GM10248 (cell line): ENCODE measurements around the gene RANBP1.

ENCODE experiments used
- CTCF ChIA-PET: fragments of 300-600 bp; sonication (Branson Sonifier 250); formaldehyde crosslinking; extraction: SDS; loops from one replicate; lab custom pipeline; 2021; ENCODE audit warnings: antibody characterized with exemption; lab: Yijun Ruan, JAX
- POLR2A ChIA-PET: fragments of 350-650 bp; sonication (Branson Sonifier 250); formaldehyde crosslinking; extraction: SDS; loops from one replicate; lab custom pipeline; 2020; ENCODE audit warnings: antibody characterized with exemption; lab: Yijun Ruan, JAX
- DNase-seq: peaks from one replicate; pipeline ENCODE4 v3.0.0; 2012; ENCODE audit errors: extremely low spot score
- TF ChIP-seq, protein P1 (sequence below): IDR thresholded peaks from 2 replicates; pipeline ENCODE4 v1.5.1; 2012; ENCODE audit warnings: mild to moderate bottlenecking, low read depth; ENCODE audit errors: extremely low read depth, missing control alignments, control extremely low read depth

The RANBP1 gene

DNA sequence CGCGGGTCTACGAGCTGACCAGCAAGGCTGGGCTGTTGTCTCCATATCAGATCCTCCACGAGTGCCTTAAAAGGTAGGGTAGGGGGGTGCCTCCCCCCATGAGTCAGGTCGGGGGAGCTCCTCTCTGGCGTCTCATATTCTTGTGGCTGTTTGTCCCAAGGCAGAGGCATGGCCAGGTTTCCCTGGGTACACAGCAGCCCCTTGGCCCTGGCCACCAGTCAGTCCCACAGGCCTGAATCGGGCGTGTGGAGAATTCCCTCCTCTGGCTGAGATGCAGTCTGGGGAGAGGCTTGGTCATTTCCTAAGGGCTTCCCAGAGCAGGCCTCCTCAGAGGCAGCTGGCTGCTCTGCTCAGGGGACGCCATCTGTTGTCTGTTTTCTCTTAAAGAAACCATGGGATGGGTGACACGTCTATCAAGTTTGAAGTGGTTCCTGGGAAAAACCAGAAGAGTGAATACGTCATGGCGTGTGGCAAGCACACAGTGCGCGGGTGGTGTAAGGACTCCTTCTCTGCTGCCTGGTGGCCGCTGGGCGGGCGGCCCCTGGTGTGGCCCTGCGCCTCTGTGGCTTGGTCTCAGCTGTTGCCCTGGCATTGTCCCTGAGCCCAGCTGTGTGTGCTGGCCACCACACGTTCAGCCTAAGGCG is 9.6 kb upstream of the RANBP1 start:
- CTCF ChIA-PET, result no interaction called here
- POLR2A ChIA-PET, result no interaction called here

DNA sequence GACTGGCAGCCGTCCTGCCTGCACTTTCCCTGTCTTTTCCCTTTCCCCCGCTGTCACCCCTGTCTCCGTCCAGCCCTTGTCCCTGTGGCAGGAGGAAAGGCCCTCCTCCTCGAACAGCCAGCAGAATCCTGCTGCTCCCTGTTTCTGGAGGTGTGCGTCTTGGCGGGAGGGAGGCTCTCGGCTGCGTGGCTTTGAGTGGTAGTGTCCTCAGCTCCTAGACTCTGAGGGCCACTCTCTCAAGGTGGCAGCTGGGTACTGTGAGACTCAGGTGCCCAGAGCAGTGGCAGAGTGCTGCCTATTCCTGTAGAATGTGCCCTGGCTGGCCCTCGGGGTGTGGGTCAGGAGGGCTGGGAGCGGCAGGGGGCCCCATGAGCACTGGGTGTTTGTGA is 9.1 kb upstream of the RANBP1 start:
- POLR2A ChIA-PET, result no interaction called here
- CTCF ChIA-PET, result no interaction called here
- TF ChIP-seq, protein P1, sequence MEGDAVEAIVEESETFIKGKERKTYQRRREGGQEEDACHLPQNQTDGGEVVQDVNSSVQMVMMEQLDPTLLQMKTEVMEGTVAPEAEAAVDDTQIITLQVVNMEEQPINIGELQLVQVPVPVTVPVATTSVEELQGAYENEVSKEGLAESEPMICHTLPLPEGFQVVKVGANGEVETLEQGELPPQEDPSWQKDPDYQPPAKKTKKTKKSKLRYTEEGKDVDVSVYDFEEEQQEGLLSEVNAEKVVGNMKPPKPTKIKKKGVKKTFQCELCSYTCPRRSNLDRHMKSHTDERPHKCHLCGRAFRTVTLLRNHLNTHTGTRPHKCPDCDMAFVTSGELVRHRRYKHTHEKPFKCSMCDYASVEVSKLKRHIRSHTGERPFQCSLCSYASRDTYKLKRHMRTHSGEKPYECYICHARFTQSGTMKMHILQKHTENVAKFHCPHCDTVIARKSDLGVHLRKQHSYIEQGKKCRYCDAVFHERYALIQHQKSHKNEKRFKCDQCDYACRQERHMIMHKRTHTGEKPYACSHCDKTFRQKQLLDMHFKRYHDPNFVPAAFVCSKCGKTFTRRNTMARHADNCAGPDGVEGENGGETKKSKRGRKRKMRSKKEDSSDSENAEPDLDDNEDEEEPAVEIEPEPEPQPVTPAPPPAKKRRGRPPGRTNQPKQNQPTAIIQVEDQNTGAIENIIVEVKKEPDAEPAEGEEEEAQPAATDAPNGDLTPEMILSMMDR, result no peak
- no peak for DNase-seq

More for the DNA sequence above, 9.6 kb upstream of the RANBP1 start:
- DNase-seq, result no peak
- TF ChIP-seq, protein P1, result no peak

DNA sequence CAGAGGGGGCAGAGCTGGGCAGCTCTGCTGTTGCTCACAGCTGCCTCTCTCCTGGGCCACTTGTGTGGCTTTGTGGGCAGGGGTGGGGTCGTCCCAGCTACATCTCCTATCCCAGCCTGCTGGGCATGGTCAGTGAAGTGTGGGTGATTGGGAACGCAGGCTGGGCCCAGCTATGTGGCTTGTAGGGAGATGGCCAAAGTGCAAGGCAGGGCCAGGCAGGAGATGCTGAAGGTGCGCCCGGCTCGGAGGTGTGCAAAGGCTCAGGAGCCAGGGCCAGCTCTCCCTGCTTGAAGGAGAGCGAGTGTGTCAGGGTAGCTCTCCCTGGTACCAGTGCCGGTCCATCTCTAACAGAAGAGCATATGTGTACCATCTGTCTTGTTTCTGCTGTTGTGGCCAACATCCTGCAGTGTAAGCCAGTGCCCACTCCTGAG is 8.4 kb upstream of the RANBP1 start:
- TF ChIP-seq, protein P1, result no peak
- ChIA-PET CTCF (no interaction called here), POLR2A (no interaction called here)
- no peak for DNase-seq

DNA sequence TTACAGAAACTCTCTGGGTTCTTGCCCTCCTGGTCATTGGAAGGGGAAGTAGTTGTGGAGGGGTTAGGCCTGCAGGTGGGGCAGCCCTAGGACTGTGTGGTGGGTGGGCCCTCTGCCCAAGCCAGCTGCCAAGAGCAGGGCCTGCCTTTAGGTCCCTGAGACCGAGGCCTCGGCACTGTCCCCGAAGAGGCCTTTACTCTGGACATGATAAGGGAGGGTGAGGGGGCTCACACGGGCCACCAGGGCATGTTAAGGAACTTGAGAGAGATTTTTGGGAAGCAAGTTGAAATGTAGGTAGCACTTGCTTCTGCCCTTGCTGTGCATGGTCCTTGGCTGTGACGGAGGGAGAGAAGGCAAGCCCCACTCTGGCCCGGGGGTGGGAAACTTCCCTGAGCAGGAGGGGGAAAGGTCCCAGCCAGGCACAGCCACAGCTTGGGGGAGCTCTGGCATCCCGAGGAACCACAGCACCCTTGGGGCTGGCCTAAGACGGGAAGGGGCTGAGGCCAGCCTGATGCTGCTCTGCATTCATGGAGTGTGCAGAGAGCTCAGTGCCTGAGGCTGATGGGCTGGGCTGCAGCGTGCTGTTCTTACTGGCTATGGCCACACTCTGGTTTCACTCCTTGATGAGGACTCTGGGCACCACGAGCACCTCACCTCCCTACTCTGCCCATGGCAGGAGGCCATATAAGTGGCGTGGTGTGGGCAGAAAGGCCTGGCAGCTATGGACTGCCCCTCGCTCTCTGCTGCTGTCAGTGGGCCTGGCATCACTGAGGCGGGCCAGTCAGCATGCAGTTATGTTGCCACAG is 7.8 kb upstream of the RANBP1 start:
- TF ChIP-seq, protein P1, result no peak
- DNase-seq, result no peak
- CTCF ChIA-PET, result interaction anchor here (0.8 to 1.1 kb wide), 2 partner anchors 9 to 21 kb away, joined by 3 read pairs; partner anchors contain the start of gene TRMT2A
- POLR2A ChIA-PET, result interaction anchor here (0.5 kb wide), 1 partner anchor 29 kb away, joined by 5 read pairs; no protein-coding TSS in a partner anchor

DNA sequence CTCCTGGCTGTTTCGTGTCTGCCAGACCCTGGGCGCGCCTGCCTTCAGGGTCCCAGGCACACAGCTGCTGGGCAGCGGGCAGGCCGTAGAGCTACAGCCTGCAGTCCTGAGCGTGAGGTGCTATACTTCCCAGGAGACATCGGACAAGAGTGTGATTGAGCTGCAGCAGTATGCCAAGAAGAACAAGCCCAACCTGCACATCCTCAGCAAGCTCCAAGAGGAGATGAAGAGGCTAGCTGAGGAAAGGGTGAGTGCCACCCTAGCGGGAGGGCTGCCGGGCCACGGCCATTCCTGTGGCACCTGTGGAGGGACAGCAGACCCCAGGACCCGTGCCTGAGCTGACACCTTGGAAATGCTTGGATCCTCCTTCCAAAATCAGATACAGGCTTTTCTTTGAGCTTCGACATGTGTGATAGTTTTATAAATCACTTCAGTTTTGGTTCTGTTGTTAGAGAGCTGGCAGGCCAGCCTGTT is 7.1 kb upstream of the RANBP1 start:
- TF ChIP-seq, protein P1, result no peak
- CTCF ChIA-PET, result interaction anchor here (0.8 to 1.1 kb wide), 2 partner anchors 8 to 21 kb away, joined by 3 read pairs; partner anchors contain the start of gene TRMT2A
- POLR2A ChIA-PET, result interaction anchor here (0.5 kb wide), 1 partner anchor 30 kb away, joined by 5 read pairs; no protein-coding TSS in a partner anchor
- DNase-seq, result no peak
